ENCODE results near the gene KRT81. TPM values are rescaled to one million over a fixed set of nuclear protein-coding genes. Genes with fewer than 3 reads are reported as not detected.
"Not testable (repeated sequence)": the region's sequence is repeated elsewhere in the genome, so short reads cannot be mapped to it uniquely, and the experiment has no call there.

KRT81 gene
- total RNA-seq, 4 donors from 2014 or later: not detected

- no peak for ATAC-seq
- Histone ChIP-seq H3K36me3 (no peaks in the 10 kb centered on the region), H3K4me3 (no peak overlapping the region), H3K4me1 (no peaks in the 10 kb centered on the region), H3K27me3 (peaks cover 0 to 13% (median under 1%) of the 10 kb centered on the region in 3 donors), H3K27ac (no peak overlapping the region), H3K9me3 (no peaks in the 10 kb centered on the region)
- TF ChIP-seq CTCF (IDR thresholded peaks at IDR 0.05 in 4 of 5, conservative IDR thresholded peaks at IDR 0.05 in 1 of 5) (no peak), POLR2A (IDR thresholded peaks at IDR 0.05) (no peak)
- DNase-seq: no peak
- in situ Hi-C loops (cut with MboI; ENCODE audit: low sequenced_read_pairs in 4 of 4) (no loop called here), intact Hi-C loops (cut with DNase I; ENCODE audit: low total_unique reads) (no loop called here)
These were observed 25.0 kb upstream of the KRT81 start for GRCh38 chr12:52316290-52316689.

GRCh38 chr12:52315721-52316120 lies 24.4 kb upstream of the KRT81 start:
- in situ Hi-C loops (cut with MboI; ENCODE audit: low sequenced_read_pairs in 4 of 4); intact Hi-C loops (cut with DNase I; ENCODE audit: low total_unique reads); H3K4me1 ChIP-seq; DNase-seq; H3K27ac ChIP-seq; H3K36me3 ChIP-seq; H3K4me3 ChIP-seq; H3K9me3 ChIP-seq; ATAC-seq; H3K27me3 ChIP-seq: not testable (repeated sequence)

GRCh38 chr12:52314511-52314910 lies 23.2 kb upstream of the KRT81 start:
- no peaks in the 10 kb centered on the region for H3K9me3 ChIP-seq
- no peaks in the 10 kb centered on the region for H3K27me3 ChIP-seq
- no peak for TF ChIP-seq CTCF (IDR thresholded peaks at IDR 0.05 in 4 of 5, conservative IDR thresholded peaks at IDR 0.05 in 1 of 5)
- TF ChIP-seq POLR2A (IDR thresholded peaks at IDR 0.05): no peak
- no peak overlapping the region for H3K4me3 ChIP-seq
- DNase-seq (no peak), ATAC-seq (no peak)
- no peaks in the 10 kb centered on the region for H3K36me3 ChIP-seq
- no peaks in the 10 kb centered on the region for H3K4me1 ChIP-seq
- intact Hi-C loops (cut with DNase I; ENCODE audit: low total_unique reads): no loop called here
- no peak overlapping the region for H3K27ac ChIP-seq
- in situ Hi-C loops (cut with MboI; ENCODE audit: low sequenced_read_pairs in 4 of 4): no loop called here

GRCh38 chr12:52313926-52314325 lies 22.6 kb upstream of the KRT81 start:
- DNase-seq (no peak), ATAC-seq (no peak)
- peaks cover under 1 to 3% of the 10 kb centered on the region in 2 donors for H3K4me1 ChIP-seq
- H3K9me3 ChIP-seq: no peaks in the 10 kb centered on the region
- no peak overlapping the region for H3K4me3 ChIP-seq
- in situ Hi-C loops (cut with MboI; ENCODE audit: low sequenced_read_pairs in 4 of 4) (no loop called here), intact Hi-C loops (cut with DNase I; ENCODE audit: low total_unique reads) (no loop called here)
- no peak for TF ChIP-seq CTCF (IDR thresholded peaks at IDR 0.05 in 4 of 5, conservative IDR thresholded peaks at IDR 0.05 in 1 of 5)
- no peak overlapping the region for H3K27ac ChIP-seq
- no peaks in the 10 kb centered on the region for H3K36me3 ChIP-seq
- H3K27me3 ChIP-seq: no peaks in the 10 kb centered on the region

GRCh38 chr12:52313461-52313860 lies 22.1 kb upstream of the KRT81 start:
- Histone ChIP-seq H3K4me1 (peaks cover 5 to 7% of the 10 kb centered on the region in 2 donors), H3K9me3 (no peaks in the 10 kb centered on the region), H3K36me3 (no peaks in the 10 kb centered on the region), H3K27ac (no peak overlapping the region), H3K27me3 (no peaks in the 10 kb centered on the region), H3K4me3 (no peak overlapping the region)
- DNase-seq (no peak), ATAC-seq (no peak)
- intact Hi-C loops (cut with DNase I; ENCODE audit: low total_unique reads) (no loop called here), in situ Hi-C loops (cut with MboI; ENCODE audit: low sequenced_read_pairs in 4 of 4) (no loop called here)
- TF ChIP-seq CTCF (IDR thresholded peaks at IDR 0.05 in 4 of 5, conservative IDR thresholded peaks at IDR 0.05 in 1 of 5) (no peak), POLR2A (IDR thresholded peaks at IDR 0.05) (no peak)
